ENCODE data around the gene SERPINA6.

DNA sequence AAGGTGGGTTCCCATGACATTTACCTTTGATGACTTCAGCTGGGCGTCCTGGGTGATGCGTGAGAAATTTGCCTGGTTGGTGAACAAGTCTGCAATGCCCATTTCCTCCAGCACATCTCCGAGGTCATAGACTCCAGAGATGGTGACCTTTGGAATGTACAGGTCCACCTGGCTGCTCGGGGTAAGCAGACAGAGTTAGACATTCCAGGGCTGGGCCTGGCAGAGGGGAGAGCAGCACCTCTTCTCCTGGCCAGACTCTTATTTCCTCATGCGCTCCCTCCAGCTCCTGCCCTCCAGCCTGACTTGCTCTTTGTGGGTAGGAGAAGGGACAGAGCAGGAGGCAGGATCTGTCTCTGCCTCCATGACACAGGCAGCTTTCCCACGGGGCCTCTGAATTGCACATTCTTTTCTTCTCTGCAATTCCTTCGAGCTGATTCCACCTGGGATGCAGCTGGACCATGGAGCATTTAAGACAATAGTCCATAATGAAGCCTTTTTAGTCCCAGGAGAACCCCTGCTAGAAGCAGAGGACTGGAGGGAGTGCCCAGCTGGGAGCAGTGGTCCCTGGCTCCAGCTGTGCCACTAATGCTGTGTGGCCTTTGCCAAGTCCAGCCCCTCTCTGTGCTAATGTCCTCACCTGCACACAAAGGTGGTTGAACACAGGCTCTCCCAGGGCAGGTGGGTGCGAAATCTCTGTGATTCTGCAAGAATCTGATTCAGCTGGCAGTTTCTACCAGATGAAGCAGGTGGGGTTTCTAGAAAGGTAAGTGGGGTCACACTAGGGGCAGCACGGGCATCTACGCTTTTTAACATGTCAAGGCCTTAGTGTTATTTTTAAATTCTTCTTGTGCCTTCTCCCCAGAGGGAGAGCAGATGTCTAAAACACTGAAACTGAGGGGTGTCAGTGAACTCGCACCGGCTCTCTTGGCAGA lies 16.8 kb downstream of the SERPINA6 start:
- TF ChIP-seq, protein P1, sequence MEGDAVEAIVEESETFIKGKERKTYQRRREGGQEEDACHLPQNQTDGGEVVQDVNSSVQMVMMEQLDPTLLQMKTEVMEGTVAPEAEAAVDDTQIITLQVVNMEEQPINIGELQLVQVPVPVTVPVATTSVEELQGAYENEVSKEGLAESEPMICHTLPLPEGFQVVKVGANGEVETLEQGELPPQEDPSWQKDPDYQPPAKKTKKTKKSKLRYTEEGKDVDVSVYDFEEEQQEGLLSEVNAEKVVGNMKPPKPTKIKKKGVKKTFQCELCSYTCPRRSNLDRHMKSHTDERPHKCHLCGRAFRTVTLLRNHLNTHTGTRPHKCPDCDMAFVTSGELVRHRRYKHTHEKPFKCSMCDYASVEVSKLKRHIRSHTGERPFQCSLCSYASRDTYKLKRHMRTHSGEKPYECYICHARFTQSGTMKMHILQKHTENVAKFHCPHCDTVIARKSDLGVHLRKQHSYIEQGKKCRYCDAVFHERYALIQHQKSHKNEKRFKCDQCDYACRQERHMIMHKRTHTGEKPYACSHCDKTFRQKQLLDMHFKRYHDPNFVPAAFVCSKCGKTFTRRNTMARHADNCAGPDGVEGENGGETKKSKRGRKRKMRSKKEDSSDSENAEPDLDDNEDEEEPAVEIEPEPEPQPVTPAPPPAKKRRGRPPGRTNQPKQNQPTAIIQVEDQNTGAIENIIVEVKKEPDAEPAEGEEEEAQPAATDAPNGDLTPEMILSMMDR (IDR thresholded peaks at IDR 0.05) = no peak
- no peak for TF ChIP-seq POLR2AphosphoS5 (IDR thresholded peaks at IDR 0.05)
